ENCODE results near the gene C2CD3. TPM values are rescaled to one million over a fixed set of nuclear protein-coding genes. Genes with fewer than 3 reads are reported as not detected.

The C2CD3 gene
- total RNA-seq, 2 donors from 2014 or later = 19.9 to 25.7 TPM

DNA sequence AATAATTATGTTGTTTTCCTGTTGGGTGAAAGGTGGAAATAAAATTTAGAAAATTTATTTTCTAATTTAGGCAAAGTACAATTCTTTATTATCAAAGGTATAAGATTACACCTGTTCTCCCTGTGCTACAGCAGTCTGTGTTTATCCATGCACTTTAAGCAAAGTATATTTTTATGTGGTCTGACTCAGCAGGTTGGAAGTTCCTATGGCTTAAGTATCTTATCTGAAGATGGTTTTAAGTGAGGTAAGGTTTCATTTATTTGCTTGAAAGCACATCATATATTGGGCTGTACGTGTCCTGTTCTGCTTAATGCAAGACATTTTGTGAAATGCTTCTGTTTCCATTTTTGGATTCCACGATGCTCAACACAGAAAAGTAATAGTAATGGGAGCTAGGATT lies 14.9 kb upstream of the C2CD3 start:
- TF ChIP-seq, protein P1, sequence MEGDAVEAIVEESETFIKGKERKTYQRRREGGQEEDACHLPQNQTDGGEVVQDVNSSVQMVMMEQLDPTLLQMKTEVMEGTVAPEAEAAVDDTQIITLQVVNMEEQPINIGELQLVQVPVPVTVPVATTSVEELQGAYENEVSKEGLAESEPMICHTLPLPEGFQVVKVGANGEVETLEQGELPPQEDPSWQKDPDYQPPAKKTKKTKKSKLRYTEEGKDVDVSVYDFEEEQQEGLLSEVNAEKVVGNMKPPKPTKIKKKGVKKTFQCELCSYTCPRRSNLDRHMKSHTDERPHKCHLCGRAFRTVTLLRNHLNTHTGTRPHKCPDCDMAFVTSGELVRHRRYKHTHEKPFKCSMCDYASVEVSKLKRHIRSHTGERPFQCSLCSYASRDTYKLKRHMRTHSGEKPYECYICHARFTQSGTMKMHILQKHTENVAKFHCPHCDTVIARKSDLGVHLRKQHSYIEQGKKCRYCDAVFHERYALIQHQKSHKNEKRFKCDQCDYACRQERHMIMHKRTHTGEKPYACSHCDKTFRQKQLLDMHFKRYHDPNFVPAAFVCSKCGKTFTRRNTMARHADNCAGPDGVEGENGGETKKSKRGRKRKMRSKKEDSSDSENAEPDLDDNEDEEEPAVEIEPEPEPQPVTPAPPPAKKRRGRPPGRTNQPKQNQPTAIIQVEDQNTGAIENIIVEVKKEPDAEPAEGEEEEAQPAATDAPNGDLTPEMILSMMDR (IDR thresholded peaks at IDR 0.05) = no peak
- H3K4me3 ChIP-seq = no peak overlapping the region
- H3K36me3 ChIP-seq = no peaks in the 10 kb centered on the region
- H3K9ac ChIP-seq (ENCODE audit: low read depth in 2 of 2, low read length in 2 of 2) = no peak overlapping the region
- no peaks in the 10 kb centered on the region for H3K27me3 ChIP-seq
- no peaks in the 10 kb centered on the region for H3K4me1 ChIP-seq
- intact Hi-C loops (cut with DNase I) = no loop called here
- H3K9me3 ChIP-seq = no peaks in the 10 kb centered on the region
- no peak for DNase-seq
- H3K27ac ChIP-seq = no peak overlapping the region

DNA sequence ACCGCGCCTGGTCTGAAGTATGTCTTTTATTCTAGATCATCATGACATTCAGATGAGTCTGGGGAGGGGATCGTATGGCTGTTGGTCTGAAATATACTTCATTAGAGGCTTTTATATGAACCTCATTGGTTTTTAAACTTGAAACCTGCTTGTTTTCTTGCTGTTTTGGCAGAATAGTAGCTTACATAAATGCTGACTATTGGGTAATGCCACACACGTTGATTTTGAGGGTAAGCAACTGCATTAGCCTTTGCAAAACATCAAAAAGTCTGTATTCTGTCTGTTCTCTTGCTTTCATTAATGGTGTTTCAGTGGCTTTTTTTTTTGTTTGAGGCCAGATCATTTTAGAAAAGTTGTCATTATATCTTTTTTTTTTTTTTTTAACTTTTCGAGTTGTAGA lies 14.5 kb upstream of the C2CD3 start:
- H3K4me3 ChIP-seq = no peak overlapping the region
- H3K4me1 ChIP-seq = no peaks in the 10 kb centered on the region
- intact Hi-C loops (cut with DNase I) = no loop called here
- no peak overlapping the region for H3K9ac ChIP-seq (ENCODE audit: low read depth in 2 of 2, low read length in 2 of 2)
- H3K27ac ChIP-seq = no peak overlapping the region
- TF ChIP-seq, protein P1 (IDR thresholded peaks at IDR 0.05) = no peak
- H3K27me3 ChIP-seq = no peaks in the 10 kb centered on the region
- no peaks in the 10 kb centered on the region for H3K9me3 ChIP-seq
- DNase-seq = no peak
- no peaks in the 10 kb centered on the region for H3K36me3 ChIP-seq

DNA sequence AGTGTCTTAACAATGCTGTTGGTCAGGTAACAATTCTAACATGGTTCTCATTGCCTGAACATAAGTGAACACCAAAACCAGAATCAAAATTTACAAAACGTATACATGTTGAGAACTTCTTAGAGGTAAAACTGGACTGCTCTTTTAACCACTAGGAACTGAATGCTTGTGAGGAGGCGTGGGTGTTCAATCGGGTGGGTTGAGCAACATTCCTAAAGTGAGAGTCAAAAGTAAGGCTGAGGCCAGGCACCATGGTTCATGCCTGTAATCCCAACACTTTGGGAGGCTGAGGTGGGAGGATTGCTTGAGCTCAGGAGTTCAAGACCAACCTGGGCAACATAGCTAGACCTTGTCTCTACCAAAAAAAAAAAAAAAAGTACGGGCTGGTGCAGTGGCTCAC lies 11.8 kb upstream of the C2CD3 start:
- H3K27ac ChIP-seq = no peak overlapping the region
- H3K4me1 ChIP-seq = no peaks in the 10 kb centered on the region
- H3K9ac ChIP-seq (ENCODE audit: low read depth in 2 of 2, low read length in 2 of 2) = no peak overlapping the region
- no peaks in the 10 kb centered on the region for H3K27me3 ChIP-seq
- no peak for DNase-seq
- no peaks in the 10 kb centered on the region for H3K9me3 ChIP-seq
- intact Hi-C loops (cut with DNase I) = no loop called here
- no peak overlapping the region for H3K4me3 ChIP-seq
- TF ChIP-seq, protein P1 (IDR thresholded peaks at IDR 0.05) = no peak
- H3K36me3 ChIP-seq = no peaks in the 10 kb centered on the region

DNA sequence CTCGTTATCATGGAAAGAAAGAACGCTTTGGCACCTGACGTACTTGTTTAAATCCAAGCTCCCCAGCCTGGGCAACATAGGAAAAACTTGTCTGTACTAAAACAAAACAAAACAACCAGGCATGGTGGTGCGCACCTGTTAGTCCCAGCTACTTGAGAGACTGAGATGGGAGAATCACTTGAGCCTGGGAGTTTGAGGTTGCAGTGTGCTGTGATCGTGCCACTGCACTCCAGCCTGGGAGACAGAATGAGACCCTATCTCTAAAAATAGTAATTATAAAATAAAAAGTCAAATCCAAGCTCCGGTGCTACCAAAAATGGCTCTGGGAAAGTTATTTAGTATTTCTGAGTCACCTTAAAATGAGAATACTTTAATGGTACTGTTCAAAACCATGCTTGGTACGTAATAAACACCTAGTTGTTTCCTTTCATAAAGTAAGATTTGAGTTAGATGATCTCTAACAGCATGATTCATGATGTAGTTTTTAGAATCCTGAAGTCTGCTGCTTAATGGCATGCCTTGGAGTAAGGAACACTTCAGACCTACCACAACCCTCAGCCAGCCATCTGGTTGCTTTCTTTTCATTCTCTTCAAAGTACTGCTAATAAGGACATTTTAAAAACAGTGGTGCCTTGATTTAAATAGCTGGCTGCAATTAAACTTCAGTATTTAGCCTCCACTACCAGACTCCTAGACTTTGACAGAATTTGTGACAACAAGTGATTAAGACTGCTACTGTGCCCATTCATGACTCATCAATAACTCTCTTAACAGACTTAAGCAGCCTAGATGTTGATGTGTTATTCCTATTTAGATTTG lies 8.6 kb upstream of the C2CD3 start:
- no peaks in the 10 kb centered on the region for H3K4me1 ChIP-seq
- H3K9me3 ChIP-seq = no peaks in the 10 kb centered on the region
- no peaks in the 10 kb centered on the region for H3K27me3 ChIP-seq
- intact Hi-C loops (cut with DNase I) = no loop called here
- DNase-seq = no peak
- no peaks in the 10 kb centered on the region for H3K36me3 ChIP-seq
- no peak overlapping the region for H3K4me3 ChIP-seq
- TF ChIP-seq, protein P1 (IDR thresholded peaks at IDR 0.05) = no peak
- no peak overlapping the region for H3K27ac ChIP-seq
- no peak overlapping the region for H3K9ac ChIP-seq (ENCODE audit: low read depth in 2 of 2, low read length in 2 of 2)

DNA sequence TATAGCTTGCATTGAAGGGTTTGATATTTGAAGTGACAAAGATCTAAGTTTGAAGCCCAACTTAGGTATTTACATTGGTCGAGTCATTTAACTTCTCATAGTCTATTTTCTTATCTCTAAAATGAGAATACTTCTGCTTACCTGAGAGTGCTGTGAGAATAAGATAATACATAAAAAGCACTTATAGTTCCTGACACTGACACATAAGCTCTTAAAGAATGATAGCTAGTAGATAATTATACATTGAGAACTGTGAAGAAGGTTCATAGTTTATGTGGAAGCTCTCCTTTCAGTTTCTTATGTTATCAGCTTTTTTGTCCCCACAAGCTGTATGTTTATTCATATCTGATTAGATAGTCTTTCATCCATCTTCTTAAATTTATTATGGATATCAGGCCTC lies 5.1 kb upstream of the C2CD3 start:
- DNase-seq = no peak
- intact Hi-C loops (cut with DNase I) = no loop called here
- H3K4me3 ChIP-seq = no peak overlapping the region

More for the DNA sequence above, 5.1 kb upstream of the C2CD3 start:
- H3K36me3 ChIP-seq = no peaks in the 10 kb centered on the region
- no peaks in the 10 kb centered on the region for H3K9me3 ChIP-seq
- H3K9ac ChIP-seq (ENCODE audit: low read depth in 2 of 2, low read length in 2 of 2) = no peak overlapping the region
- TF ChIP-seq, protein P1 (IDR thresholded peaks at IDR 0.05) = no peak
- no peak overlapping the region for H3K27ac ChIP-seq
- H3K4me1 ChIP-seq = peaks cover 5% of the 10 kb centered on the region
- no peaks in the 10 kb centered on the region for H3K27me3 ChIP-seq

Data from colonic mucosa (tissue), 4 donors.